SJCRH30 (cell line): ENCODE measurements around the gene CSTPP1. TPM values are rescaled to one million over a fixed set of nuclear protein-coding genes. Genes with fewer than 3 reads are reported as not detected.

ENCODE experiments used
- DNase-seq, 2 experiments: peaks; one replicate each; pipeline ENCODE4 v3.0.0-alpha.2; 2015 to 2020
- H3K27ac ChIP-seq: fragments of 250-450 bp; sonication (Bioruptor Pico); 2 replicates; pipeline ENCODE4 v1.5.1; 2020; ENCODE audit warnings: mild to moderate bottlenecking, moderate library complexity
- H3K27me3 ChIP-seq: fragments of 250-450 bp; sonication (Bioruptor Pico); 2 replicates; pipeline ENCODE4 v1.5.1; 2020; ENCODE audit warnings: mild to moderate bottlenecking, moderate library complexity
- H3K36me3 ChIP-seq: fragments of 250-450 bp; sonication (Bioruptor Pico); 2 replicates; pipeline ENCODE4 v1.5.1; 2020; ENCODE audit warnings: mild to moderate bottlenecking, moderate library complexity
- H3K4me1 ChIP-seq: fragments of 250-450 bp; sonication (Bioruptor Pico); 2 replicates; pipeline ENCODE4 v1.5.1; 2020; ENCODE audit warnings: mild to moderate bottlenecking, moderate library complexity
- H3K4me3 ChIP-seq: fragments of 250-450 bp; sonication (Bioruptor Pico); 2 replicates; pipeline ENCODE4 v1.5.1; 2020; ENCODE audit warnings: mild to moderate bottlenecking, moderate library complexity
- H3K9me3 ChIP-seq: fragments of 250-450 bp; sonication (Bioruptor Pico); replicated peaks from 2 replicates; pipeline ENCODE4 v1.5.1; 2020; ENCODE audit warnings: mild to moderate bottlenecking, moderate library complexity
- total RNA-seq: library from RNA; depleted of rRNA; stranded (reverse); fragments of >200 nt; shearing (Covaris generic); gene quantifications from 2 replicates; pipeline ENCODE4 v1.2.3, GENCODE V29; 2014

Gene CSTPP1
- total RNA-seq, 1 experiment from 2014 or later, result 24.5 TPM

DNA sequence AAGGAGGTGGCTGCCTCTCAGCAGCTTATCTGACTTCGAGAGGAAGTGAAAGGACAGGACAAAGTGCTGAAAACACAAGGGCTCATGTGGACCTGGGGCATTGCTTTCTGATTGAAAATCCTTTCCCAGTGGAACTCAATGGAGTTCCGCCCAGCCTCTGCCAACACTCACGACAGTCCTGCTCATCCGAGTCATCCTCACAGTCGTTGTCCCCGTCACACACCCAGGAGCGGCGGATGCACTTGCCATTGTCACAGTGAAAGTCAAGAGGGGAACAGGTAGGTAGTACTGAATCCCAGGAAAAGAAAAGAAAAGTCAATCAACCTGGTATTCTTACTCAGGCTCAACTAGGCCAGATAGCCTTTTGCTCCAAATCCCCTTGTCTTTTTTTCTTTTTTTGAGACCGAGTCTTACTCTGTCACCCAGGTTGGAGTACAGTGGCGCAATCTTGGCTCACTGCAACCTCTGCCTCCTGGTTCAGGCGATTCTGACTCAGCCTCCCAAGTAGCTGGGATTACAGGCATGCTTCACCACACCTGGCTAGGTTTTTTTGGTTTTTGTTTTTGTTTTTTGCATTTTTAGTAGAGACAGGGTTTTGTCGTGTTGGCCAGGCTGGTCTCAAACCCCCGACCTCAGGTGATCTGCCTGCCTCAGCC lies 36.3 kb upstream of the CSTPP1 start:
- no peak for DNase-seq
- Histone ChIP-seq H3K9me3 (no peaks in the 10 kb centered on the region), H3K27ac (no peak overlapping the region), H3K27me3 (no peaks in the 10 kb centered on the region), H3K4me3 (no peak overlapping the region), H3K4me1 (no peaks in the 10 kb centered on the region), H3K36me3 (peaks cover 3% of the 10 kb centered on the region; the same call in 1 of the 2 replicates)

GRCh38 chr11:46901156-46901555 lies 35.4 kb upstream of the CSTPP1 start:
- no peaks in the 10 kb centered on the region for H3K4me1 ChIP-seq
- no peaks in the 10 kb centered on the region for H3K9me3 ChIP-seq
- no peaks in the 10 kb centered on the region for H3K27me3 ChIP-seq
- H3K4me3 ChIP-seq, result no peak overlapping the region
- H3K27ac ChIP-seq, result no peak overlapping the region
- peaks cover 3% of the 10 kb centered on the region; the same call in 1 of the 2 replicates for H3K36me3 ChIP-seq
- no peak for DNase-seq

DNA sequence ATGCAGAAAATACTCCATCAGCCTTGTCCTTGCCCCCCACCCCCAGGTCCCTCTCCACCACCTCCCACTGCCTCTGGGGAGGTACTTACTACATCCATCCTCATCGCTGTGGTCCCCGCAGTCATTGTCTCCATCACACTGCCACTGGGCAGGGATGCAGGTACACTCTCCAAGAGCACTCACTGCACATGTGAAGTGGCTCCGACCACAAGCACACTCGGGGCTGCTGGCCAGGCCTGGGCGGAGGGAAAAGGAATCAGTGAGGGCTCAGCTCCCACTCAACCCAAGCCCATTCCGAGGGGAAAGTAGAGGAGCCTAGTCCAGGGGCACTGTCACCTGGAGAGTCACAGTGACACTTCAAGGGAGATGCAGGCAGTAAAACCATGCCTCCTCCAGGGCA lies 33.9 kb upstream of the CSTPP1 start:
- no peak for DNase-seq
- no peaks in the 10 kb centered on the region for H3K27me3 ChIP-seq
- H3K9me3 ChIP-seq, result no peaks in the 10 kb centered on the region
- H3K4me3 ChIP-seq, result no peak overlapping the region
- H3K27ac ChIP-seq, result no peak overlapping the region
- no peaks in the 10 kb centered on the region for H3K4me1 ChIP-seq
- peaks cover 3% of the 10 kb centered on the region; the same call in 1 of the 2 replicates for H3K36me3 ChIP-seq

DNA sequence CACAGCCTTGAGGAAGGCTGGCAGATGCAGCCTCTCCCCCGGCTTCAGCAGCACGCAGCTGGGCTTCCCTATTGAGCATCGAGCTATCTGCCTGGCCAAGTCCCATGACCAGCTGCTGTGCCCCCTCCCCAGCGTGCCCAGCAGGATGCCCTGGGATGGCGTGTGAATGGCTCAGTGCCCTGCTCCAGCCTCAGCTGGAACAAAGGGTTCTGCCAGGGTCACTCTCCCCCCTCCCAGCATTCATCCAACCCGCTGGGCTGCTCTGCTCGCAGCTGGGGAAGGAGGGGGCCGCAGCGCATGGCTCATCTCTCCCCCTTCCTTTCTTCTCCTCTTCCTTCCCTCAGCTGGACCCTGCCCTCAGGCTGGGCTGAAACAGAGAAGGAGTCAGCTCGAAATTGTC lies 32.7 kb upstream of the CSTPP1 start:
- no peak for DNase-seq
- no peaks in the 10 kb centered on the region for H3K9me3 ChIP-seq
- no peaks in the 10 kb centered on the region for H3K27me3 ChIP-seq
- no peak overlapping the region for H3K27ac ChIP-seq
- H3K4me1 ChIP-seq, result no peaks in the 10 kb centered on the region
- no peaks in the 10 kb centered on the region for H3K36me3 ChIP-seq
- no peak overlapping the region for H3K4me3 ChIP-seq

- Histone ChIP-seq H3K27me3 (no peaks in the 10 kb centered on the region), H3K9me3 (no peaks in the 10 kb centered on the region)
- no peak for DNase-seq
These were observed 30.8 kb upstream of the CSTPP1 start for GRCh38 chr11:46905806-46906205.

DNA sequence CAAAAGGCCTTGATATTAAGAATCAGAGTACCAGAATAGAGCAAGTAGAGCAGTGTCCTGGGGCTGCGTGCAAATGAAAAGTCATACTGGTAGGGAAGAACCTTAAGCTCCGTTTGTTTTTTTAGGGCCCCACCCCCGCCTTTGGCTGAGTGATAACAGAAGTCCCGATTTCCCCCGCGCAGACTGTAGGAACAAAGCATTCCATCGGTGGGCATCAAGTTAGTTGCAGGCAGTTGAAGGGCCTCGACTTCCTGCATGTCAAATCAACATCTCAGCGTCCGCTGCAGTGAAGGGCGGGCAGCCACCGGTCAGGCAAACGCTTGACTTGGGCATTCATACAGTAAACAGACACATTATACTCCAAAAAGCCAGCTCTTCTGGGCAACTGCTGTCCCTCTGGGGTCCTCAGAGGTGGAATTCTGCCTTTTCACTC lies 29.9 kb upstream of the CSTPP1 start:
- H3K27ac ChIP-seq, result no peak overlapping the region
- H3K4me1 ChIP-seq, result no peaks in the 10 kb centered on the region
- no peaks in the 10 kb centered on the region for H3K27me3 ChIP-seq
- no peak for DNase-seq
- no peaks in the 10 kb centered on the region for H3K9me3 ChIP-seq
- H3K36me3 ChIP-seq, result no peaks in the 10 kb centered on the region
- no peak overlapping the region for H3K4me3 ChIP-seq

More at GRCh38 chr11:46905806-46906205, 30.8 kb upstream of the CSTPP1 start:
- Histone ChIP-seq H3K27ac (no peak overlapping the region), H3K4me3 (no peak overlapping the region), H3K36me3 (no peaks in the 10 kb centered on the region), H3K4me1 (no peaks in the 10 kb centered on the region)

DNA sequence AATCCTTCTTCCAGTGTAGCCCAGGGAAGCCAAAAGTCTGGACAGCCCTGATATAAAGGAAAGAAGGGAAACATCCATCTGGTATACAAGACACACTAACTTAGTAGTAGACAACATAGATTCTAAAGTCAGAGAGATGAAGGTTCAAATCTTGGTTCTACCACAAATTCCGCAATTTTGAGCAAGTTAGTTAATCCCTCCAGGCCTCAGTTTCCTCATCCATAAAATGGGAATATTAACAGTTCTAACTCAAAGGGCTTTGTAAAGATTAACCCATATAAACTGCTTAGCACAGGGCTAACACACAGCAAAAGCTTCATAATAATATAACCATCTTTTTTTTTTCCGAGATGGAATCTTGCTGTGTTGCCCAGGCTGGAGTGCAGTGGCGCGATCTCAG lies 29.0 kb upstream of the CSTPP1 start:
- H3K4me1 ChIP-seq, result no peaks in the 10 kb centered on the region
- no peaks in the 10 kb centered on the region for H3K27me3 ChIP-seq
- H3K9me3 ChIP-seq, result no peaks in the 10 kb centered on the region
- no peak for DNase-seq
- H3K4me3 ChIP-seq, result no peak overlapping the region
- no peak overlapping the region for H3K27ac ChIP-seq
- H3K36me3 ChIP-seq, result no peaks in the 10 kb centered on the region

GRCh38 chr11:46912526-46913150 lies 23.9 kb upstream of the CSTPP1 start:
- DNase-seq, result peak; percentile 61 to 74
- Histone ChIP-seq H3K4me1 (peaks cover 18% of the 10 kb centered on the region), H3K27me3 (no peaks in the 10 kb centered on the region), H3K4me3 (peak overlapping the region; percentile 56), H3K36me3 (no peaks in the 10 kb centered on the region), H3K27ac (peak overlapping the region; percentile 36; the same call in 1 of the 2 replicates), H3K9me3 (no peaks in the 10 kb centered on the region)

GRCh38 chr11:46913484-46913883 lies 23.1 kb upstream of the CSTPP1 start:
- Histone ChIP-seq H3K27me3 (no peaks in the 10 kb centered on the region), H3K27ac (no peak overlapping the region), H3K4me1 (peaks cover 18% of the 10 kb centered on the region), H3K9me3 (no peaks in the 10 kb centered on the region), H3K4me3 (no peak overlapping the region), H3K36me3 (no peaks in the 10 kb centered on the region)
- no peak for DNase-seq

- Histone ChIP-seq H3K27me3 (no peaks in the 10 kb centered on the region), H3K36me3 (no peaks in the 10 kb centered on the region), H3K4me1 (peaks cover 23% of the 10 kb centered on the region), H3K4me3 (no peak overlapping the region), H3K27ac (no peak overlapping the region), H3K9me3 (no peaks in the 10 kb centered on the region)
- DNase-seq, result no peak
These were observed 22.2 kb upstream of the CSTPP1 start for GRCh38 chr11:46914363-46914762.

- Histone ChIP-seq H3K27me3 (no peaks in the 10 kb centered on the region), H3K4me1 (peaks cover 24% of the 10 kb centered on the region), H3K27ac (no peak overlapping the region), H3K4me3 (no peak overlapping the region), H3K9me3 (no peaks in the 10 kb centered on the region), H3K36me3 (no peaks in the 10 kb centered on the region)
- no peak for DNase-seq
These were observed 21.7 kb upstream of the CSTPP1 start for GRCh38 chr11:46914910-46915309.

DNA sequence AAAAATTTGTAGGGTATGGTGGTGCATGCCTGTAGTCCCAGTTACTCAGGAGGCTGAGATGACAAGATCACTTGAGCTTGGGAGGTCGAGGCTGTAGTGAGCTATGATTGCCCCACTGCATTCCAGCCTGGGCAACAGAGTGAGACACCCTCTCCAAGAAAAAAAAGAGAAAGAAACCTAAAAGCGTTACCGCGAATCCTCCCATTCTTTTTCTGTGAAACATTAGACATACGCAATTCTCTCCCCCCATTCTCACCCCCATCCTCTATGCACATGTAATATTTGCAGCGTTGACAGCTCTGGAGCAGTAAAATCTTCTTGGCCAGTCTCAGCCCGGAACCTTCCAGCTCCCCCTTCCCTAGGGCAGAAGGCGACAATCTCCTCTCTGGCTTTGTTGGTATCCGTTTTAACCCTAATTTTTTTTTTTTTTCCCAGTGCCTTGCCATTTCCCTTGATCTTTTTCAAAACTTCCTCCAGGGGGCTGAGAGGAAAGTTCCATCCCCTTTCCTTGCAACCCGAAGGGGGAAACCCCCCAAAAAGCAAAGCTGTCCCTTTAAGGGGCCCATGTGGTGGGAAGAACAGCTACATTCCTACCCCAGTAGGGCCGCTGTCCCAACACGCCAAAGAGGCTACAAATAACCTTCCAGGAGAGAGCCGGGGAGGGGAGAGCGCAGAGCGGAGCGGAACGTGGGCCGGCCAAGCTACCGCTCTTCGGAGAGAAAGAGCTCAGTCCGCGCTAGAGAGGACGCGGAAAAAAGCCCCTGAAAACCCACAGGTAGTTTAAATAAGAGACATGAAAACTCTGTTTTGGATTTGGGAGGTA lies 20.1 kb upstream of the CSTPP1 start:
- DNase-seq, result peak; percentile 83 to 89
- Histone ChIP-seq H3K4me1 (peaks cover 26% of the 10 kb centered on the region), H3K27ac (no peak overlapping the region; the same call in 1 of the 2 replicates)

DNA sequence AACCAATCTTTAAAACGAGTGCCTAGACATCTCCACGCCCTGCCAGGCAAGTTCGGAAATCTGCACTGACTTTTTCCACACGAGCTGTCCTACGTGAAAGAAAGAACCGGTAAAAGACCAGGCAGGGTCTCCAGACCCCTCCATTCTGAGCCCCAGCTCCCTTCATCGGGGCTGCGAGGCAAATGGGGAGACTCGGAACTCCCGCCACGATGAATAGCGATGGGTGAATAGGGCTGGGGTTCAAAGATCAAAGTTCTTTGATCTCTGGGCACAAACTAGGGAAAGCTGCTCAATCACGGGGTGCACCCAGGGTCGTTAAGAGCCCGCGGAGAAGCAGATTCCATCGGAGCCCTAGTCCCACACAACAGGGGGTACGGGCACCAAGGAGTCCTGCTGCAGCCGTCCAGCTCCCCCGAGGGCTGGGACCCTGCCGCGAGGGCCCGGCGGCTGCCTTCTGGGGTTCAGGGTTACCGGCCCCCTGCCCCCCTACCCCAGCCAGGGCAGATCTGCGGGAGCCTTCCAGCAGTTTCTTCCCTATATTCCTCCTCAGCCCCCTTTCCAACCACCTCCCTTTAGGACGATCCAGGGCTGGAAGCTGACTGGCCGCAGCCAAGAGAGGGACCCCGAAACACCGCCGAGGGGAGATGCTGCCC lies 19.3 kb upstream of the CSTPP1 start:
- H3K9me3 ChIP-seq, result no peaks in the 10 kb centered on the region
- no peak overlapping the region; the same call in 1 of the 2 replicates for H3K27ac ChIP-seq
- H3K4me1 ChIP-seq, result peaks cover 26% of the 10 kb centered on the region
- H3K36me3 ChIP-seq, result no peaks in the 10 kb centered on the region
- DNase-seq, result peak in 1 of 2 experiments; percentile 25
- H3K27me3 ChIP-seq, result no peaks in the 10 kb centered on the region
- H3K4me3 ChIP-seq, result peak overlapping the region; percentile 81

More for the DNA sequence above, 20.1 kb upstream of the CSTPP1 start:
- Histone ChIP-seq H3K36me3 (no peaks in the 10 kb centered on the region), H3K27me3 (no peaks in the 10 kb centered on the region), H3K4me3 (peak overlapping the region; percentile 81), H3K9me3 (no peaks in the 10 kb centered on the region)

GRCh38 chr11:46917762-46918082 lies 18.8 kb upstream of the CSTPP1 start:
- Histone ChIP-seq H3K36me3 (no peaks in the 10 kb centered on the region), H3K9me3 (no peaks in the 10 kb centered on the region), H3K27ac (no peak overlapping the region; the same call in 1 of the 2 replicates), H3K4me1 (peaks cover 26% of the 10 kb centered on the region), H3K4me3 (peak overlapping the region; percentile 81), H3K27me3 (no peaks in the 10 kb centered on the region)
- no peak for DNase-seq
